RWPE2 (cell line): ENCODE results near the gene ADAM8.

Experiments
- ATAC-seq: fragments of 200-7000 bp; cut with Tn5 transposase; 3 replicates; pipeline ENCODE4 v1.9.1; 2021; ENCODE audit warnings: low read depth
- DNase-seq: peaks from one replicate; pipeline ENCODE4 v3.0.0-alpha.2; 2020; ENCODE audit warnings: low spot score
- H3K27ac ChIP-seq: fragments of 450-650 bp; 2 replicates; pipeline ENCODE4 v1.5.1; 2017; ENCODE audit warnings: mild to moderate bottlenecking; ENCODE audit not compliant: poor library complexity, severe bottlenecking
- H3K27me3 ChIP-seq: fragments of 250-450 bp; sonication (Bioruptor Pico); 2 replicates; pipeline ENCODE4 v1.5.1; 2021; ENCODE audit warnings: mild to moderate bottlenecking, moderate library complexity; ENCODE audit not compliant: insufficient read depth, poor library complexity, severe bottlenecking
- H3K36me3 ChIP-seq: fragments of 250-450 bp; sonication (Bioruptor Pico); 2 replicates; pipeline ENCODE4 v1.5.1; 2020; ENCODE audit warnings: low read depth, mild to moderate bottlenecking, moderate library complexity
- H3K4me1 ChIP-seq: fragments of 250-450 bp; sonication (Bioruptor Pico); 2 replicates; pipeline ENCODE4 v1.5.1; 2021; ENCODE audit warnings: mild to moderate bottlenecking, moderate library complexity; ENCODE audit not compliant: insufficient read depth, poor library complexity, severe bottlenecking
- H3K4me3 ChIP-seq: fragments of 250-450 bp; sonication (Bioruptor Pico); 2 replicates; pipeline ENCODE4 v1.5.1; 2021; ENCODE audit warnings: mild to moderate bottlenecking, moderate library complexity; ENCODE audit not compliant: severe bottlenecking
- H3K9me3 ChIP-seq: fragments of 250-450 bp; sonication (Bioruptor Pico); 2 replicates; pipeline ENCODE4 v1.5.1; 2021; ENCODE audit warnings: mild to moderate bottlenecking, moderate library complexity; ENCODE audit not compliant: severe bottlenecking
- CTCF ChIP-seq: fragments of 450-650 bp; IDR thresholded peaks from one replicate; pipeline ENCODE4 v1.5.1; 2017; ENCODE audit warnings: mild to moderate bottlenecking, moderate library complexity; ENCODE audit not compliant: poor library complexity, severe bottlenecking

ADAM8 gene

GRCh38 chr10:133251388-133252222 lies 25.1 kb downstream of the ADAM8 start:
- Histone ChIP-seq H3K27me3 (no peaks in the 10 kb centered on the region), H3K27ac (no peak overlapping the region), H3K4me3 (no peak overlapping the region), H3K4me1 (no peaks in the 10 kb centered on the region), H3K9me3 (no peaks in the 10 kb centered on the region), H3K36me3 (no peaks in the 10 kb centered on the region)
- DNase-seq (no peak), ATAC-seq (no peak)
- TF ChIP-seq CTCF: no peak

GRCh38 chr10:133249975-133250754 lies 26.5 kb downstream of the ADAM8 start:
- H3K4me3 ChIP-seq: no peak overlapping the region
- H3K4me1 ChIP-seq: no peaks in the 10 kb centered on the region
- no peaks in the 10 kb centered on the region for H3K9me3 ChIP-seq
- ATAC-seq (no peak), DNase-seq (no peak)
- H3K27ac ChIP-seq: no peak overlapping the region
- TF ChIP-seq CTCF: no peak
- no peaks in the 10 kb centered on the region for H3K36me3 ChIP-seq
- no peaks in the 10 kb centered on the region for H3K27me3 ChIP-seq

- DNase-seq: no peak
These were observed 27.4 kb downstream of the ADAM8 start for GRCh38 chr10:133249094-133249780.

GRCh38 chr10:133248334-133248715 lies 28.3 kb downstream of the ADAM8 start:
- no peaks in the 10 kb centered on the region for H3K27me3 ChIP-seq
- no peaks in the 10 kb centered on the region for H3K9me3 ChIP-seq
- no peak for DNase-seq
- H3K4me1 ChIP-seq: no peaks in the 10 kb centered on the region
- ATAC-seq: no peak
- TF ChIP-seq CTCF: no peak
- no peaks in the 10 kb centered on the region for H3K36me3 ChIP-seq
- H3K4me3 ChIP-seq: no peak overlapping the region
- no peak overlapping the region for H3K27ac ChIP-seq

More at GRCh38 chr10:133249094-133249780, 27.4 kb downstream of the ADAM8 start:
- Histone ChIP-seq H3K4me3 (no peak overlapping the region), H3K27ac (no peak overlapping the region), H3K4me1 (no peaks in the 10 kb centered on the region), H3K9me3 (no peaks in the 10 kb centered on the region), H3K27me3 (no peaks in the 10 kb centered on the region), H3K36me3 (no peaks in the 10 kb centered on the region)
- no peak for TF ChIP-seq CTCF
- no peak for ATAC-seq
